ENCODE measurements around the gene TAF11. TPM values are rescaled to one million over a fixed set of nuclear protein-coding genes. Genes with fewer than 3 reads are reported as not detected.

The TAF11 gene
- total and polyA plus RNA-seq, 2 experiments from 2014 or later = 23.0 to 27.1 TPM

DNA sequence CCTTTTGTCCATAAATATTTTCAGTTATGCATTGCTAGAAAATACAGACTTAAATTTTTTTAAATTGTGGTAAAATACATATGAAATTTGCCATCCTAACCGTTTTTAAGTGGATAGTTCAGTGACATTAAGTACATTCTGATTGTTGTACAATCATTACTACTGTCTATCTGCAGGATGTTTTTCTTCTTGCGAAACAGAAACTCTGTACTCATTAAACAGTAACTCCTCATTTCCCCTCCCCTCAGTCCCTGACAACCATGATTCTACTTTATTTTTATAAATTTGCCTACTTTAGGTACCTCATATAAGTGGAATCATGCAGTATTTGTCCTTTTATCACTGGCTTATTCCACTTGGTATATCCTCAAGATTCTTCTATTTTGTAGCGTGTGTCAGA lies 21.3 kb downstream of the TAF11 start:
- no peaks in the 10 kb centered on the region for H3K4me1 ChIP-seq (ENCODE audit: insufficient read depth)
- H3K9ac ChIP-seq = no peak overlapping the region

DNA sequence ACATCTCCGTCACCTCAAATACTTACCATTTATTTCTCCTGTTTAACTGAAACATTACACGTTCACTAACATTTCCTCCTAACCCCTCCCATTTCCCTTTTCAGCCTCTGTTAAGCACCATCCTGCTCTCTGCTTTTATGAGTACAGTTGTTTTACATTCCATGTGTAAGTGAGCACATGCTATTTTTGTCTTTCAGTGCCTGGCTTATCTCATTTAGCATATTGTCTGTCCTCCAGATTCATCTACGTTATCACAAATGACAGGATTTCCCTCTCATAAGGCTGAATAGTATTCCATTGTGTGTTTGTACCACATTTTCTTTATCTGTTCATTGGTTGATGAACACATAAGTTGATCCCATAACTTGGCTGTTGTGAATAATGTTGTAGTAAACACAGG lies 22.7 kb downstream of the TAF11 start:
- no peak overlapping the region for H3K4me2 ChIP-seq (ENCODE audit: unreplicated experiment)
- no peak overlapping the region for H2AFZ ChIP-seq
- H3K27me3 ChIP-seq (replicated peaks; ENCODE audit: insufficient read depth) = no peaks in the 10 kb centered on the region
- no peak overlapping the region for H3K9ac ChIP-seq
- no peaks in the 10 kb centered on the region for H4K20me1 ChIP-seq (ENCODE audit: insufficient read depth)
- no peaks in the 10 kb centered on the region for H3F3A ChIP-seq (ENCODE audit: insufficient read depth)
- no peak for DNase-seq
- H3K4me3 ChIP-seq = no peak overlapping the region
- in situ Hi-C loops (cut with MboI) = no loop called here
- H3K9me3 ChIP-seq (ENCODE audit: low read depth) = no peaks in the 10 kb centered on the region
- TF ChIP-seq EZH2 (IDR thresholded peaks at IDR 0.05; ENCODE audit: insufficient read depth, poor library complexity, severe bottlenecking) = no peak
- TF ChIP-seq EZH2phosphoT487 (IDR thresholded peaks at IDR 0.05; ENCODE audit: insufficient read depth, low read depth) = no peak
- no peaks in the 10 kb centered on the region for H3K9me2 ChIP-seq (ENCODE audit: insufficient read depth)
- H3K79me2 ChIP-seq (ENCODE audit: insufficient read depth) = no peaks in the 10 kb centered on the region
- 89 to 91% methylated on average over 3 of the region's 3 CpGs for WGBS, 2 experiments (ENCODE audit: low coverage in 1 of 2, low lambda C conversion rate in 2 of 2, missing lambda C conversion rate in 2 of 2)
- H3K36me3 ChIP-seq (ENCODE audit: low read depth) = peaks cover 28% of the 10 kb centered on the region
- no peak overlapping the region for H3K27ac ChIP-seq
- H3K4me1 ChIP-seq (ENCODE audit: insufficient read depth) = no peaks in the 10 kb centered on the region

More for the DNA sequence above, 21.3 kb downstream of the TAF11 start:
- Histone ChIP-seq H3K9me3 (ENCODE audit: low read depth) (no peaks in the 10 kb centered on the region), H3K36me3 (ENCODE audit: low read depth) (peaks cover 24% of the 10 kb centered on the region), H3K9me2 (ENCODE audit: insufficient read depth) (no peaks in the 10 kb centered on the region), H3K4me2 (ENCODE audit: unreplicated experiment) (no peak overlapping the region), H3K79me2 (ENCODE audit: insufficient read depth) (no peaks in the 10 kb centered on the region), H3K27me3 (replicated peaks; ENCODE audit: insufficient read depth) (no peaks in the 10 kb centered on the region), H2AFZ (no peak overlapping the region), H3K4me3 (no peak overlapping the region), H3F3A (ENCODE audit: insufficient read depth) (no peaks in the 10 kb centered on the region), H3K27ac (no peak overlapping the region), H4K20me1 (ENCODE audit: insufficient read depth) (no peaks in the 10 kb centered on the region)
- WGBS, 2 experiments (ENCODE audit: low coverage in 1 of 2, low lambda C conversion rate in 2 of 2, missing lambda C conversion rate in 2 of 2) = 84 to 87% methylated on average over 3 of the region's 3 CpGs
- in situ Hi-C loops (cut with MboI) = no loop called here
- no peak for TF ChIP-seq EZH2 (IDR thresholded peaks at IDR 0.05; ENCODE audit: insufficient read depth, poor library complexity, severe bottlenecking)
- no peak for TF ChIP-seq EZH2phosphoT487 (IDR thresholded peaks at IDR 0.05; ENCODE audit: insufficient read depth, low read depth)
- no peak for DNase-seq

DNA sequence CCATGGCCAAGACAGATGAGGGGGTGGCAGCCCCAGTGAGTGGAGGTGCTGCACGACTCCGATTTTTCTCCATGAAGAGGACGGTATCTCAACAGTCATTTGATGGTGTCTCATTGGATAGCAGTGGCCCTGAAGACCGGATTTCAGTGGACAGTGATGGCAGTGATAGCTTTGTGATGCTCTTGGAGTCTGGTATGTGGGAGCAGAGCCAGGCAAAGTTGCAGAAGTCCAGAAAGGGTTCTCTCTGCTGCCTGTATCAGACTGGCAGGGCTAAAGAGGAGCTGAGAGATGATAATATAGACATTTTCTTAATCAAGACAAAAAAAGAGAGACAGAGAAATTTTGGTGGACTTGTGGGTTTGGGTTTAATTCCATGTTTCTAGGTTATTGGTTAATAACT lies 23.8 kb downstream of the TAF11 start:
- H3K27me3 ChIP-seq (replicated peaks; ENCODE audit: insufficient read depth) = no peaks in the 10 kb centered on the region
- H3K4me3 ChIP-seq = no peak overlapping the region
- no peaks in the 10 kb centered on the region for H3K9me3 ChIP-seq (ENCODE audit: low read depth)
- DNase-seq = no peak
- no peak overlapping the region for H3K9ac ChIP-seq
- no peak overlapping the region for H2AFZ ChIP-seq
- no peaks in the 10 kb centered on the region for H3K9me2 ChIP-seq (ENCODE audit: insufficient read depth)
- no peaks in the 10 kb centered on the region for H3K79me2 ChIP-seq (ENCODE audit: insufficient read depth)
- H3K36me3 ChIP-seq (ENCODE audit: low read depth) = peaks cover 33% of the 10 kb centered on the region
- TF ChIP-seq EZH2phosphoT487 (IDR thresholded peaks at IDR 0.05; ENCODE audit: insufficient read depth, low read depth) = no peak
- TF ChIP-seq EZH2 (IDR thresholded peaks at IDR 0.05; ENCODE audit: insufficient read depth, poor library complexity, severe bottlenecking) = no peak
- H3K4me1 ChIP-seq (ENCODE audit: insufficient read depth) = no peaks in the 10 kb centered on the region
- no peaks in the 10 kb centered on the region for H4K20me1 ChIP-seq (ENCODE audit: insufficient read depth)
- H3K27ac ChIP-seq = no peak overlapping the region
- in situ Hi-C loops (cut with MboI) = no loop called here
- no peaks in the 10 kb centered on the region for H3F3A ChIP-seq (ENCODE audit: insufficient read depth)
- no peak overlapping the region for H3K4me2 ChIP-seq (ENCODE audit: unreplicated experiment)
- WGBS, 2 experiments (ENCODE audit: low coverage in 1 of 2, low lambda C conversion rate in 2 of 2, missing lambda C conversion rate in 2 of 2) = 66 to 69% methylated on average over 4 of the region's 4 CpGs

DNA sequence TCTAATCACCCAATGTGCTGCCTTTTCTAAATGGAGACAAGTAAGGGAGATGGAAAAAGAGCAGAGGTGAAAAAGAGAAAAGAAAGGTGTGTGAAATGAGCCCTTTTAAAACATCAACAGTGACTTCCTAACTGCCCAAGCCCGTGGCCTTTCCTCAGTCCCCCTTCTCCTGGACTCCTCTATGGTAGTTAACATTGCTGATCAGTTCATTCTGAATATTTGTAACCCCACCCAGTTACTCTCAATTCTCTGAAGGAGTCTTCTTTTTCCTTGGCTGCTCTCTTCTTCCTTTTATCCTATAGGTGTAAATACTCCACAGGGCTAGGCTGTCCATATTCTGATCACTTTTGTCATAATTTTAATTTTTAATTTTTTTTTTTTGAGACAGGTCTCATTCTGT lies 27.1 kb downstream of the TAF11 start:
- H3F3A ChIP-seq (ENCODE audit: insufficient read depth) = no peaks in the 10 kb centered on the region
- H2AFZ ChIP-seq = no peak overlapping the region
- TF ChIP-seq EZH2phosphoT487 (IDR thresholded peaks at IDR 0.05; ENCODE audit: insufficient read depth, low read depth) (no peak), EZH2 (IDR thresholded peaks at IDR 0.05; ENCODE audit: insufficient read depth, poor library complexity, severe bottlenecking) (no peak)
- no peaks in the 10 kb centered on the region for H3K4me1 ChIP-seq (ENCODE audit: insufficient read depth)
- whole genome bisulfite sequencing, 2 experiments (ENCODE audit: low coverage in 1 of 2, low lambda C conversion rate in 2 of 2, missing lambda C conversion rate in 2 of 2) = 66 to 86% methylated on average over 1 of the region's 1 CpG
- peaks cover 52% of the 10 kb centered on the region for H3K36me3 ChIP-seq (ENCODE audit: low read depth)
- no peaks in the 10 kb centered on the region for H3K9me2 ChIP-seq (ENCODE audit: insufficient read depth)
- in situ Hi-C loops (cut with MboI) = no loop called here
- no peaks in the 10 kb centered on the region for H4K20me1 ChIP-seq (ENCODE audit: insufficient read depth)
- no peaks in the 10 kb centered on the region for H3K9me3 ChIP-seq (ENCODE audit: low read depth)
- no peak for DNase-seq
- H3K4me2 ChIP-seq (ENCODE audit: unreplicated experiment) = no peak overlapping the region
- H3K79me2 ChIP-seq (ENCODE audit: insufficient read depth) = no peaks in the 10 kb centered on the region
- no peak overlapping the region for H3K9ac ChIP-seq
- H3K27me3 ChIP-seq (replicated peaks; ENCODE audit: insufficient read depth) = no peaks in the 10 kb centered on the region
- H3K27ac ChIP-seq = no peak overlapping the region
- H3K4me3 ChIP-seq = no peak overlapping the region

DNA sequence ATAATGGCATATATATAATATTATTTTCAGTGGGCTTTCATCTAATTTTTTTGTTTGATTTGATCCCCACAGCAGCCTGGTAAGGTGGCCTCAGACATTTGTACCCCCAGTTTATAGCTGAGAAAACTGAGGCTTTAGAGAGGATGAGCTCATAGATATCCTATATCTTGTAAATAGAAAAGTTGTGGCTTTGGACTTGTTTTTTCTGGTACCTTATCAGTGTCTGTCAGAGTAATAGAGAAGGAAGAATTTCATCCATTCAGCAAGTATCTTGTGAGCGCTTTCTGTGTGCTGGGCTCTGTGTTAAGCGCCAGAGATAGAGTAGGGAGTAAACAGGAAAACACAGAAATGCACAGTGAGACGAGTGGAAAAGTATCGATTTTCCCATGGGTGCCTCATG lies 27.9 kb downstream of the TAF11 start:
- DNase-seq = no peak
- WGBS, 2 experiments (ENCODE audit: low coverage in 1 of 2, low lambda C conversion rate in 2 of 2, missing lambda C conversion rate in 2 of 2) = 96 to 97% methylated on average over 4 of the region's 4 CpGs
- no peak overlapping the region for H3K9ac ChIP-seq
- H3K4me1 ChIP-seq (ENCODE audit: insufficient read depth) = no peaks in the 10 kb centered on the region
- H3K4me2 ChIP-seq (ENCODE audit: unreplicated experiment) = no peak overlapping the region
- in situ Hi-C loops (cut with MboI) = no loop called here
- H3F3A ChIP-seq (ENCODE audit: insufficient read depth) = no peaks in the 10 kb centered on the region
- no peaks in the 10 kb centered on the region for H3K27me3 ChIP-seq (replicated peaks; ENCODE audit: insufficient read depth)
- H4K20me1 ChIP-seq (ENCODE audit: insufficient read depth) = no peaks in the 10 kb centered on the region
- H3K79me2 ChIP-seq (ENCODE audit: insufficient read depth) = no peaks in the 10 kb centered on the region
- H3K9me3 ChIP-seq (ENCODE audit: low read depth) = no peaks in the 10 kb centered on the region
- H3K4me3 ChIP-seq = no peak overlapping the region
- no peak for TF ChIP-seq EZH2 (IDR thresholded peaks at IDR 0.05; ENCODE audit: insufficient read depth, poor library complexity, severe bottlenecking)
- no peak for TF ChIP-seq EZH2phosphoT487 (IDR thresholded peaks at IDR 0.05; ENCODE audit: insufficient read depth, low read depth)
- peaks cover 51% of the 10 kb centered on the region for H3K36me3 ChIP-seq (ENCODE audit: low read depth)
- no peaks in the 10 kb centered on the region for H3K9me2 ChIP-seq (ENCODE audit: insufficient read depth)
- H2AFZ ChIP-seq = no peak overlapping the region
- no peak overlapping the region for H3K27ac ChIP-seq

All from GM23248 (cell line).